Measurements from ENCODE around the gene MYO1A. TPM values are rescaled to one million over a fixed set of nuclear protein-coding genes. Genes with fewer than 3 reads are reported as not detected.
A peak's percentile ranks its signal among the peaks of the same experiment; 100 is the strongest.

MYO1A gene
- polyA plus RNA-seq, 1 of the 3 experiments (the other 2 are of a cell fraction): not detected

GRCh38 chr12:57090924-57091637 lies 41.2 kb upstream of the MYO1A start:
- Histone ChIP-seq H3K79me2 (ENCODE audit: insufficient read depth) (peaks cover 39% of the 10 kb centered on the region), H3K9ac (peak overlapping the region; percentile 81; the same call in 1 of the 2 replicates), H3K27ac (ENCODE audit: low read depth in 2 of 2, low read length in 1 of 2) (no peak overlapping the region), H3K4me1 (ENCODE audit: control insufficient read depth in 1 of 2, insufficient read depth in 2 of 2, low read depth in 1 of 2, low read length in 1 of 2) (peaks cover 13 to 20% of the 10 kb centered on the region in 2 experiments; a peak in 2 of 4 replicates), H3K27me3 (ENCODE audit: insufficient read depth) (no peaks in the 10 kb centered on the region), H2AFZ (ENCODE audit: low read depth) (no peak overlapping the region), H3K36me3 (replicated peaks in 1 of 2; ENCODE audit: control insufficient read depth in 1 of 2, insufficient read depth in 2 of 2, low read length in 1 of 2) (peaks cover 28 to 46% of the 10 kb centered on the region in 2 experiments), H3K9me3 (no peaks in the 10 kb centered on the region), H3F3A (replicated peaks; ENCODE audit: insufficient read depth) (peaks cover 21% of the 10 kb centered on the region), H3K9me2 (no peaks in the 10 kb centered on the region), H4K20me1 (ENCODE audit: insufficient read depth) (peaks cover 35% of the 10 kb centered on the region), H3K4me2 (peak overlapping the region; percentile 89), H3K4me3 (ENCODE audit: low read depth in 2 of 2, low read length in 1 of 2) (peak overlapping the region; percentile 77 to 90; a peak in 3 of 4 replicates)
- 91% methylated on average over 6 of the region's 22 CpGs for WGBS (ENCODE audit: low lambda C conversion rate)
- POLR2A ChIA-PET: no interaction called here
- peak; percentile 15 for DNase-seq
- CTCF ChIA-PET: interaction anchor here (0.6 to 23.2 kb wide), 10 partner anchors 11 to 454 kb away, joined by 3 to 339 read pairs (median 4); partner anchors contain the start of genes NEMP1 and STAT6
- TF ChIP-seq PBX3 (IDR thresholded peaks at IDR 0.05): no peak
- TF ChIP-seq CHD2 (IDR thresholded peaks at IDR 0.05; ENCODE audit: low read length, partially characterized antibody): no peak

GRCh38 chr12:57090490-57090889 lies 40.6 kb upstream of the MYO1A start:
- H3K36me3 ChIP-seq (replicated peaks in 1 of 2; ENCODE audit: control insufficient read depth in 1 of 2, insufficient read depth in 2 of 2, low read length in 1 of 2): peaks cover 28 to 41% of the 10 kb centered on the region in 2 experiments
- peak overlapping the region; percentile 77 to 90; a peak in 3 of 4 replicates for H3K4me3 ChIP-seq (ENCODE audit: low read depth in 2 of 2, low read length in 1 of 2)
- H3K9me3 ChIP-seq: no peaks in the 10 kb centered on the region
- peaks cover 19 to 23% of the 10 kb centered on the region in 2 experiments; a peak in 2 of 4 replicates for H3K4me1 ChIP-seq (ENCODE audit: control insufficient read depth in 1 of 2, insufficient read depth in 2 of 2, low read depth in 1 of 2, low read length in 1 of 2)
- peaks cover 39% of the 10 kb centered on the region for H3K79me2 ChIP-seq (ENCODE audit: insufficient read depth)
- H3K4me2 ChIP-seq: peak overlapping the region; percentile 89
- H3F3A ChIP-seq (replicated peaks; ENCODE audit: insufficient read depth): peaks cover 25% of the 10 kb centered on the region
- WGBS (ENCODE audit: low lambda C conversion rate): 87% methylated on average over 5 of the region's 6 CpGs
- TF ChIP-seq ZBTB33 (IDR thresholded peaks at IDR 0.05; ENCODE audit: borderline replicate concordance, low read depth) (no peak), USF1 (IDR thresholded peaks at IDR 0.05; ENCODE audit: borderline replicate concordance, low read depth) (no peak), EZH2phosphoT487 (IDR thresholded peaks at IDR 0.05; ENCODE audit: borderline replicate concordance, low read depth) (no peak), EP300 (IDR thresholded peaks at IDR 0.05; ENCODE audit: borderline replicate concordance in 1 of 2, low read depth in 1 of 2, low read length in 1 of 2) (no peak), IRF3 (IDR thresholded peaks at IDR 0.05; ENCODE audit: low read depth, low read length) (no peak), ELF1 (IDR thresholded peaks at IDR 0.05) (no peak), REST (IDR thresholded peaks at IDR 0.05; ENCODE audit: low read depth, low read length) (no peak), USF2 (IDR thresholded peaks at IDR 0.05; ENCODE audit: borderline replicate concordance, low read depth, low read length) (no peak), RAD21 (IDR thresholded peaks at IDR 0.05; ENCODE audit: low read length) (no peak), TAF1 (IDR thresholded peaks at IDR 0.05; ENCODE audit: borderline replicate concordance, low read depth, low read length) (no peak), MAX (IDR thresholded peaks at IDR 0.05; ENCODE audit: low read depth) (no peak), JUND (IDR thresholded peaks at IDR 0.05) (no peak), NFIC (IDR thresholded peaks at IDR 0.05; ENCODE audit: borderline replicate concordance) (no peak)
- H3K27me3 ChIP-seq (ENCODE audit: insufficient read depth): no peaks in the 10 kb centered on the region
- ChIA-PET POLR2A (no interaction called here), CTCF (interaction anchor here (0.6 to 23.2 kb wide), 10 partner anchors 9 to 454 kb away, joined by 3 to 339 read pairs (median 4); partner anchors contain the start of genes NEMP1 and STAT6)
- no peak overlapping the region for H3K27ac ChIP-seq (ENCODE audit: low read depth in 2 of 2, low read length in 1 of 2)
- H2AFZ ChIP-seq (ENCODE audit: low read depth): no peak overlapping the region
- H4K20me1 ChIP-seq (ENCODE audit: insufficient read depth): peaks cover 35% of the 10 kb centered on the region
- DNase-seq: peak; percentile 22
- peak overlapping the region; percentile 81; the same call in 1 of the 2 replicates for H3K9ac ChIP-seq
- H3K9me2 ChIP-seq: no peaks in the 10 kb centered on the region

All from SK-N-SH (cell line).